ENCODE data around the gene MCOLN2. TPM values are rescaled to one million over a fixed set of nuclear protein-coding genes. Genes with fewer than 3 reads are reported as not detected.

The MCOLN2 gene
- polyA plus RNA-seq, 1 of the 3 experiments (the other 2 are of a cell fraction): not detected

DNA sequence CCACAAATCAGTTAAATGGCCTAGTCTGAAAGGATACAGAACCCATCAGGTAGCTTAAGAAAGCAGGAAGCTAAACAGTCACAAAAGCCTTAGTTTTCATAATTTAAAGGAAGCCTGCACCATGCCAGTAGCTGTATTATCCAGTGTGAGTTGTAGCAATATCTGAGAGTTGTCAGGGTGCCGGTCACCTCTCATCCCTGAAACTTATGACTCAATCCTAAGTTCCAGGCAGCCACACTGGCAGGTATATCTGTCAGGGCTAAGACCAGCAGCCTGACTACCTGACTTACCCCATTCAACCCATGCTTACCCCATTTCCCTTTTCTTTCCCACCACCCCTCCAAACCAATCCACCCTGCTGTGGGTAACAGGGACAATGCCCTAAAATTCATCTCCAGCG lies 66.1 kb downstream of the MCOLN2 start:
- whole genome bisulfite sequencing (ENCODE audit: low lambda C conversion rate): 65% methylated on average over 2 of the region's 2 CpGs
- Histone ChIP-seq H4K20me1 (ENCODE audit: insufficient read depth) (no peaks in the 10 kb centered on the region), H2AFZ (ENCODE audit: low read depth) (no peak overlapping the region), H3K27ac (ENCODE audit: low read depth in 2 of 2, low read length in 1 of 2) (no peak overlapping the region), H3K9me2 (no peaks in the 10 kb centered on the region), H3F3A (replicated peaks; ENCODE audit: insufficient read depth) (no peaks in the 10 kb centered on the region), H3K36me3 (replicated peaks in 1 of 2; ENCODE audit: control insufficient read depth in 1 of 2, insufficient read depth in 2 of 2, low read length in 1 of 2) (no peaks in the 10 kb centered on the region), H3K9ac (no peak overlapping the region), H3K79me2 (ENCODE audit: insufficient read depth) (no peaks in the 10 kb centered on the region), H3K4me3 (ENCODE audit: low read depth in 2 of 2, low read length in 1 of 2) (no peak overlapping the region), H3K4me2 (no peak overlapping the region), H3K9me3 (no peaks in the 10 kb centered on the region), H3K27me3 (ENCODE audit: insufficient read depth) (peaks cover 28% of the 10 kb centered on the region), H3K4me1 (ENCODE audit: control insufficient read depth in 1 of 2, insufficient read depth in 2 of 2, low read depth in 1 of 2, low read length in 1 of 2) (no peaks in the 10 kb centered on the region; a peak in 1 of 4 replicates)
- TF ChIP-seq TEAD4 (IDR thresholded peaks at IDR 0.05; ENCODE audit: borderline replicate concordance, insufficient read depth): no peak
- no peak for TF ChIP-seq TAF1 (IDR thresholded peaks at IDR 0.05; ENCODE audit: borderline replicate concordance, low read depth, low read length)
- TF ChIP-seq MEF2A (IDR thresholded peaks at IDR 0.05; ENCODE audit: borderline replicate concordance, low read depth): no peak
- no peak for TF ChIP-seq GABPA (IDR thresholded peaks at IDR 0.05; ENCODE audit: low read depth)
- no peak for TF ChIP-seq NFIC (IDR thresholded peaks at IDR 0.05; ENCODE audit: borderline replicate concordance)
- no peak for TF ChIP-seq SIN3A (IDR thresholded peaks at IDR 0.05; ENCODE audit: borderline replicate concordance, low read depth, low read length)
- TF ChIP-seq TCF12 (IDR thresholded peaks at IDR 0.05): no peak
- TF ChIP-seq YY1 (IDR thresholded peaks at IDR 0.05; ENCODE audit: low read depth): no peak
- TF ChIP-seq FOXM1 (IDR thresholded peaks at IDR 0.05; ENCODE audit: low read depth): no peak
- TF ChIP-seq RCOR1 (IDR thresholded peaks at IDR 0.05; ENCODE audit: low read length): no peak
- no peak for TF ChIP-seq SMC3 (IDR thresholded peaks at IDR 0.05; ENCODE audit: low read depth, low read length)
- TF ChIP-seq, protein P1, sequence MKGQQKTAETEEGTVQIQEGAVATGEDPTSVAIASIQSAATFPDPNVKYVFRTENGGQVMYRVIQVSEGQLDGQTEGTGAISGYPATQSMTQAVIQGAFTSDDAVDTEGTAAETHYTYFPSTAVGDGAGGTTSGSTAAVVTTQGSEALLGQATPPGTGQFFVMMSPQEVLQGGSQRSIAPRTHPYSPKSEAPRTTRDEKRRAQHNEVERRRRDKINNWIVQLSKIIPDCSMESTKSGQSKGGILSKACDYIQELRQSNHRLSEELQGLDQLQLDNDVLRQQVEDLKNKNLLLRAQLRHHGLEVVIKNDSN (IDR thresholded peaks at IDR 0.05; ENCODE audit: borderline replicate concordance, low read depth): no peak
- CTCF ChIA-PET: interaction anchor here (1.6 kb wide), 1 partner anchor 14 kb away, joined by 8 read pairs; no protein-coding TSS in a partner anchor
- DNase-seq: no peak
- POLR2A ChIA-PET: no interaction called here

DNA sequence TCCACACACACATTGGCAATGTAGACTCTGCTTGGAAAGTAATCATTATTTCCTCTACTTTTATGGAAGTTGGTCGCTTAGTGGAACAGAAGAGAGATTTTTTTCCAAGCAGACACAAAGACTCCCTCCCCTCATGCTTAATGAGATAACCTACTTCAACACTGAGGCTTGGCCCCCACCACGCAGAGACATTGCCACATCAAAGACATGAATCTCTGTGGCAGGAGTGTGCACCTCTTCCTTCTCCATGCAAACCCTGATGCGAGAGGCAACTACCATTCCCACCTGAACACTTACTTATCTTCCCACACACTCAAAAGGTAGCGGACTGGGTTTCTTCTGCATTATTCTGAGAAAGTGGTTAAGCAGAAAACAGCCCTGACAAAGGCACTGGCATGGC lies 66.6 kb downstream of the MCOLN2 start:
- Histone ChIP-seq H3K4me3 (ENCODE audit: low read depth in 2 of 2, low read length in 1 of 2) (no peak overlapping the region), H3K27ac (ENCODE audit: low read depth in 2 of 2, low read length in 1 of 2) (no peak overlapping the region), H3F3A (replicated peaks; ENCODE audit: insufficient read depth) (no peaks in the 10 kb centered on the region), H3K9me2 (no peaks in the 10 kb centered on the region), H3K4me1 (ENCODE audit: control insufficient read depth in 1 of 2, insufficient read depth in 2 of 2, low read depth in 1 of 2, low read length in 1 of 2) (no peaks in the 10 kb centered on the region; a peak in 1 of 4 replicates), H3K4me2 (no peak overlapping the region), H3K9ac (no peak overlapping the region), H3K27me3 (ENCODE audit: insufficient read depth) (peaks cover 28% of the 10 kb centered on the region), H3K36me3 (replicated peaks in 1 of 2; ENCODE audit: control insufficient read depth in 1 of 2, insufficient read depth in 2 of 2, low read length in 1 of 2) (no peaks in the 10 kb centered on the region), H3K9me3 (no peaks in the 10 kb centered on the region), H3K79me2 (ENCODE audit: insufficient read depth) (no peaks in the 10 kb centered on the region), H4K20me1 (ENCODE audit: insufficient read depth) (no peaks in the 10 kb centered on the region), H2AFZ (ENCODE audit: low read depth) (no peak overlapping the region)
- CTCF ChIA-PET: no interaction called here
- DNase-seq: no peak
- 48% methylated on average over 4 of the region's 4 CpGs for WGBS (ENCODE audit: low lambda C conversion rate)
- POLR2A ChIA-PET: no interaction called here
- TF ChIP-seq RAD21 (IDR thresholded peaks at IDR 0.05; ENCODE audit: low read length) (no peak), POLR2AphosphoS5 (IDR thresholded peaks at IDR 0.05; ENCODE audit: low read depth, low read length) (no peak), TCF12 (IDR thresholded peaks at IDR 0.05) (no peak), NRF1 (IDR thresholded peaks at IDR 0.05; ENCODE audit: low read depth, low read length) (no peak), GABPA (IDR thresholded peaks at IDR 0.05; ENCODE audit: low read depth) (no peak), TAF1 (IDR thresholded peaks at IDR 0.05; ENCODE audit: borderline replicate concordance, low read depth, low read length) (no peak), EZH2phosphoT487 (IDR thresholded peaks at IDR 0.05; ENCODE audit: borderline replicate concordance, low read depth) (no peak), RXRA (IDR thresholded peaks at IDR 0.05; ENCODE audit: borderline replicate concordance, low read depth) (no peak), CHD2 (IDR thresholded peaks at IDR 0.05; ENCODE audit: low read length, partially characterized antibody) (no peak)
- TF ChIP-seq, protein P2, sequence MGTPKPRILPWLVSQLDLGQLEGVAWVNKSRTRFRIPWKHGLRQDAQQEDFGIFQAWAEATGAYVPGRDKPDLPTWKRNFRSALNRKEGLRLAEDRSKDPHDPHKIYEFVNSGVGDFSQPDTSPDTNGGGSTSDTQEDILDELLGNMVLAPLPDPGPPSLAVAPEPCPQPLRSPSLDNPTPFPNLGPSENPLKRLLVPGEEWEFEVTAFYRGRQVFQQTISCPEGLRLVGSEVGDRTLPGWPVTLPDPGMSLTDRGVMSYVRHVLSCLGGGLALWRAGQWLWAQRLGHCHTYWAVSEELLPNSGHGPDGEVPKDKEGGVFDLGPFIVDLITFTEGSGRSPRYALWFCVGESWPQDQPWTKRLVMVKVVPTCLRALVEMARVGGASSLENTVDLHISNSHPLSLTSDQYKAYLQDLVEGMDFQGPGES (IDR thresholded peaks at IDR 0.05; ENCODE audit: low read depth, low read length): no peak
- TF ChIP-seq, protein P3, sequence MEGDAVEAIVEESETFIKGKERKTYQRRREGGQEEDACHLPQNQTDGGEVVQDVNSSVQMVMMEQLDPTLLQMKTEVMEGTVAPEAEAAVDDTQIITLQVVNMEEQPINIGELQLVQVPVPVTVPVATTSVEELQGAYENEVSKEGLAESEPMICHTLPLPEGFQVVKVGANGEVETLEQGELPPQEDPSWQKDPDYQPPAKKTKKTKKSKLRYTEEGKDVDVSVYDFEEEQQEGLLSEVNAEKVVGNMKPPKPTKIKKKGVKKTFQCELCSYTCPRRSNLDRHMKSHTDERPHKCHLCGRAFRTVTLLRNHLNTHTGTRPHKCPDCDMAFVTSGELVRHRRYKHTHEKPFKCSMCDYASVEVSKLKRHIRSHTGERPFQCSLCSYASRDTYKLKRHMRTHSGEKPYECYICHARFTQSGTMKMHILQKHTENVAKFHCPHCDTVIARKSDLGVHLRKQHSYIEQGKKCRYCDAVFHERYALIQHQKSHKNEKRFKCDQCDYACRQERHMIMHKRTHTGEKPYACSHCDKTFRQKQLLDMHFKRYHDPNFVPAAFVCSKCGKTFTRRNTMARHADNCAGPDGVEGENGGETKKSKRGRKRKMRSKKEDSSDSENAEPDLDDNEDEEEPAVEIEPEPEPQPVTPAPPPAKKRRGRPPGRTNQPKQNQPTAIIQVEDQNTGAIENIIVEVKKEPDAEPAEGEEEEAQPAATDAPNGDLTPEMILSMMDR (IDR thresholded peaks at IDR 0.05): no peak
- TF ChIP-seq, protein P4, sequence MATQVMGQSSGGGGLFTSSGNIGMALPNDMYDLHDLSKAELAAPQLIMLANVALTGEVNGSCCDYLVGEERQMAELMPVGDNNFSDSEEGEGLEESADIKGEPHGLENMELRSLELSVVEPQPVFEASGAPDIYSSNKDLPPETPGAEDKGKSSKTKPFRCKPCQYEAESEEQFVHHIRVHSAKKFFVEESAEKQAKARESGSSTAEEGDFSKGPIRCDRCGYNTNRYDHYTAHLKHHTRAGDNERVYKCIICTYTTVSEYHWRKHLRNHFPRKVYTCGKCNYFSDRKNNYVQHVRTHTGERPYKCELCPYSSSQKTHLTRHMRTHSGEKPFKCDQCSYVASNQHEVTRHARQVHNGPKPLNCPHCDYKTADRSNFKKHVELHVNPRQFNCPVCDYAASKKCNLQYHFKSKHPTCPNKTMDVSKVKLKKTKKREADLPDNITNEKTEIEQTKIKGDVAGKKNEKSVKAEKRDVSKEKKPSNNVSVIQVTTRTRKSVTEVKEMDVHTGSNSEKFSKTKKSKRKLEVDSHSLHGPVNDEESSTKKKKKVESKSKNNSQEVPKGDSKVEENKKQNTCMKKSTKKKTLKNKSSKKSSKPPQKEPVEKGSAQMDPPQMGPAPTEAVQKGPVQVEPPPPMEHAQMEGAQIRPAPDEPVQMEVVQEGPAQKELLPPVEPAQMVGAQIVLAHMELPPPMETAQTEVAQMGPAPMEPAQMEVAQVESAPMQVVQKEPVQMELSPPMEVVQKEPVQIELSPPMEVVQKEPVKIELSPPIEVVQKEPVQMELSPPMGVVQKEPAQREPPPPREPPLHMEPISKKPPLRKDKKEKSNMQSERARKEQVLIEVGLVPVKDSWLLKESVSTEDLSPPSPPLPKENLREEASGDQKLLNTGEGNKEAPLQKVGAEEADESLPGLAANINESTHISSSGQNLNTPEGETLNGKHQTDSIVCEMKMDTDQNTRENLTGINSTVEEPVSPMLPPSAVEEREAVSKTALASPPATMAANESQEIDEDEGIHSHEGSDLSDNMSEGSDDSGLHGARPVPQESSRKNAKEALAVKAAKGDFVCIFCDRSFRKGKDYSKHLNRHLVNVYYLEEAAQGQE (IDR thresholded peaks at IDR 0.05; ENCODE audit: low read depth, low read length): no peak
- TF ChIP-seq, protein P1 (IDR thresholded peaks at IDR 0.05; ENCODE audit: borderline replicate concordance, low read depth): no peak
